CD4-positive, alpha-beta T cell (primary cell): ENCODE results near the gene CHPT1. TPM values are rescaled to one million over a fixed set of nuclear protein-coding genes. Genes with fewer than 3 reads are reported as not detected.

Source experiments
- ATAC-seq: fragments of 200-7000 bp; cut with Tn5 transposase; one replicate; pipeline ENCODE4 v1.10.0; 2022; ENCODE audit warnings: mild to moderate bottlenecking; ENCODE audit not compliant: poor library complexity
- CTCF ChIA-PET: fragments of 350-600 bp; sonication (Branson Sonifier 250); formaldehyde crosslinking; loops from one replicate; lab custom pipeline; 2021; ENCODE audit warnings: antibody characterized with exemption, inconsistent platforms; lab: Charles Lee
- POLR2A ChIA-PET: fragments of 350-600 bp; sonication (Branson Sonifier 250); formaldehyde crosslinking; loops from one replicate; lab custom pipeline; 2021; ENCODE audit warnings: antibody characterized with exemption, inconsistent platforms; lab: Charles Lee
- DNase-seq, 14 experiments: peaks; one replicate each; pipeline ENCODE4 v3.0.0-alpha.2; 2013 to 2020; ENCODE audit warnings: mixed read lengths in 2 of 14
- H3K27ac ChIP-seq, 2 donors: one replicate each; pipeline versions ENCODE4 v1.5.1 to v1.7.0; 2013; ENCODE audit warnings: low read length in 2 of 2, low read depth in 1 of 2, mild to moderate bottlenecking in 1 of 2
- H3K27me3 ChIP-seq, 2 experiments: 1 replicate in 1 of 2; 2 replicates in 1 of 2; pipeline versions ENCODE4 v1.6.1 to v1.7.0; 2013; ENCODE audit warnings: low read length in 2 of 2, control low read depth in 1 of 2, mild to moderate bottlenecking in 1 of 2, moderate library complexity in 1 of 2; ENCODE audit not compliant: insufficient read depth in 2 of 2, control insufficient read depth in 1 of 2
- H3K36me3 ChIP-seq: one replicate; pipeline ENCODE4 v1.6.1; 2013; ENCODE audit warnings: low read length, control low read depth; ENCODE audit not compliant: insufficient read depth
- H3K4me1 ChIP-seq: one replicate; pipeline ENCODE4 v1.6.1; 2013; ENCODE audit warnings: low read length, control low read depth; ENCODE audit not compliant: insufficient read depth
- H3K4me3 ChIP-seq: one replicate; pipeline ENCODE4 v1.5.1; 2013; ENCODE audit warnings: mild to moderate bottlenecking, low read length, moderate library complexity
- H3K9me3 ChIP-seq, 2 experiments: 1 replicate in 1 of 2; 2 replicates in 1 of 2; pipeline versions ENCODE4 v1.6.1 to v1.7.0; 2013; ENCODE audit warnings: low read length in 2 of 2, mild to moderate bottlenecking in 2 of 2, control low read depth in 1 of 2, moderate library complexity in 1 of 2; ENCODE audit not compliant: control insufficient read depth in 1 of 2, insufficient read depth in 1 of 2
- H3K27ac Mint-ChIP-seq: one replicate; pipeline ENCODE4 v1.8.0; 2020; ENCODE audit warnings: mixed read lengths
- H3K27me3 Mint-ChIP-seq: one replicate; pipeline ENCODE4 v1.8.0; 2021; ENCODE audit warnings: mixed read lengths
- H3K36me3 Mint-ChIP-seq: one replicate; pipeline ENCODE4 v1.8.0; 2021; ENCODE audit warnings: low read depth, mixed read lengths
- H3K4me1 Mint-ChIP-seq: one replicate; pipeline ENCODE4 v1.8.0; 2021; ENCODE audit warnings: low read depth, mixed read lengths
- H3K4me3 Mint-ChIP-seq: one replicate; pipeline ENCODE4 v1.8.0; 2020; ENCODE audit warnings: mild to moderate bottlenecking, mixed read lengths
- H3K9me3 Mint-ChIP-seq: one replicate; pipeline ENCODE4 v1.8.0; 2020; ENCODE audit warnings: mixed read lengths
- intact Hi-C, 2 experiments: fragments of 100-400 bp; cut with DNase I in 1 of 2; cut with micrococcal nuclease in 1 of 2; formaldehyde crosslinking; loops; one replicate each; pipeline versions ENCODE4 v1.15.1 to v1.9.0; 2023 to 2025; cut with DNase I, micrococcal nuclease
- total RNA-seq, 174 experiments: library from RNA in 2 of 174; stranded (reverse) in 2 of 174; gene quantifications; one replicate each; pipeline ENCODE4 v1.2.3 and lab custom pipeline; 2021 to 2026
- TF ChIP-seq, protein P1 (sequence below): fragments of 200-600 bp; IDR thresholded peaks from one replicate; pipeline ENCODE4 v1.8.0; 2022; ENCODE audit warnings: antibody characterized with exemption, mild to moderate bottlenecking

CHPT1 gene
- total RNA-seq, 2 experiments from 2014 or later = 10.8 to 11.9 TPM

GRCh38 chr12:101748907-101749306, 51.5 kb downstream of the CHPT1 start:
- TF ChIP-seq, protein P1, sequence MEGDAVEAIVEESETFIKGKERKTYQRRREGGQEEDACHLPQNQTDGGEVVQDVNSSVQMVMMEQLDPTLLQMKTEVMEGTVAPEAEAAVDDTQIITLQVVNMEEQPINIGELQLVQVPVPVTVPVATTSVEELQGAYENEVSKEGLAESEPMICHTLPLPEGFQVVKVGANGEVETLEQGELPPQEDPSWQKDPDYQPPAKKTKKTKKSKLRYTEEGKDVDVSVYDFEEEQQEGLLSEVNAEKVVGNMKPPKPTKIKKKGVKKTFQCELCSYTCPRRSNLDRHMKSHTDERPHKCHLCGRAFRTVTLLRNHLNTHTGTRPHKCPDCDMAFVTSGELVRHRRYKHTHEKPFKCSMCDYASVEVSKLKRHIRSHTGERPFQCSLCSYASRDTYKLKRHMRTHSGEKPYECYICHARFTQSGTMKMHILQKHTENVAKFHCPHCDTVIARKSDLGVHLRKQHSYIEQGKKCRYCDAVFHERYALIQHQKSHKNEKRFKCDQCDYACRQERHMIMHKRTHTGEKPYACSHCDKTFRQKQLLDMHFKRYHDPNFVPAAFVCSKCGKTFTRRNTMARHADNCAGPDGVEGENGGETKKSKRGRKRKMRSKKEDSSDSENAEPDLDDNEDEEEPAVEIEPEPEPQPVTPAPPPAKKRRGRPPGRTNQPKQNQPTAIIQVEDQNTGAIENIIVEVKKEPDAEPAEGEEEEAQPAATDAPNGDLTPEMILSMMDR = no peak
- H3K27ac Mint-ChIP-seq = no peak overlapping the region
- H3K4me1 Mint-ChIP-seq = no peaks in the 10 kb centered on the region
- peaks cover 83% of the 10 kb centered on the region for H3K36me3 Mint-ChIP-seq
- peaks cover 55% of the 10 kb centered on the region for H3K36me3 ChIP-seq
- DNase-seq = no peak
- CTCF ChIA-PET = no interaction called here
- H3K9me3 Mint-ChIP-seq = no peaks in the 10 kb centered on the region
- no peak overlapping the region for H3K4me3 Mint-ChIP-seq
- POLR2A ChIA-PET = no interaction called here
- H3K9me3 ChIP-seq = no peaks in the 10 kb centered on the region
- no peak overlapping the region for H3K4me3 ChIP-seq
- no peak for ATAC-seq
- peaks cover 5% of the 10 kb centered on the region for H3K4me1 ChIP-seq
- intact Hi-C loops = no loop called here
- no peaks in the 10 kb centered on the region for H3K27me3 Mint-ChIP-seq
- H3K27me3 ChIP-seq = no peaks in the 10 kb centered on the region
- no peak overlapping the region for H3K27ac ChIP-seq

GRCh38 chr12:101749657-101750056, 52.2 kb downstream of the CHPT1 start:
- TF ChIP-seq, protein P1 = no peak
- no peak for ATAC-seq
- H3K4me1 Mint-ChIP-seq = no peaks in the 10 kb centered on the region
- ChIA-PET POLR2A (no interaction called here), CTCF (no interaction called here)
- no peak for DNase-seq
- H3K4me3 Mint-ChIP-seq = no peak overlapping the region
- Histone ChIP-seq H3K27ac (no peak overlapping the region), H3K27me3 (no peaks in the 10 kb centered on the region), H3K4me1 (no peaks in the 10 kb centered on the region), H3K9me3 (no peaks in the 10 kb centered on the region), H3K4me3 (no peak overlapping the region), H3K36me3 (peaks cover 51% of the 10 kb centered on the region)
- H3K36me3 Mint-ChIP-seq = peaks cover 84% of the 10 kb centered on the region
- H3K9me3 Mint-ChIP-seq = no peaks in the 10 kb centered on the region
- no peak overlapping the region for H3K27ac Mint-ChIP-seq
- intact Hi-C loops = no loop called here
- no peaks in the 10 kb centered on the region for H3K27me3 Mint-ChIP-seq

DNA sequence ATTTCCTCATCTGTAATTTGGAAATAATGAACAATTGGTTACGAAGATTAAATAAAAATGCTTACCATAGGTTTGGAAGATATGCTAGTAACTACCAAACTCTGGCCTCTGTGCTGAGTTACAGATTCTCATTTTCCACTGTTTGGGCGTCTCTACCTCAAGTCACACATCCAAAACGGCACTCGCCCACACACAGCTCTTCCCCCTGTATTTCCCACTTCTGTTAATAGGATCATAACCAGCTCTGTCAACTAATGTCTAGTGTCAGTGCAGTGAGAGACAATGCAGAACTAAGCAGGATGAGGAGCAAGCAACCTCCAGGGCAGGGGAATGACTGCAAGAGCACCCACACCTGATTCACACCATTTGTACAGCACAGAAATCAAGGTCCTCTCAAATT, 52.7 kb downstream of the CHPT1 start:
- no peak overlapping the region for H3K27ac ChIP-seq
- no peak overlapping the region for H3K4me3 Mint-ChIP-seq
- H3K4me3 ChIP-seq = no peak overlapping the region
- TF ChIP-seq, protein P1 = no peak
- H3K9me3 ChIP-seq = no peaks in the 10 kb centered on the region
- ChIA-PET POLR2A (no interaction called here), CTCF (no interaction called here)
- H3K36me3 Mint-ChIP-seq = peaks cover 84% of the 10 kb centered on the region
- no peaks in the 10 kb centered on the region for H3K27me3 Mint-ChIP-seq
- no peak for ATAC-seq
- intact Hi-C loops = no loop called here
- H3K4me1 ChIP-seq = no peaks in the 10 kb centered on the region
- H3K36me3 ChIP-seq = peaks cover 47% of the 10 kb centered on the region
- no peak for DNase-seq
- no peaks in the 10 kb centered on the region for H3K4me1 Mint-ChIP-seq
- H3K27me3 ChIP-seq = no peaks in the 10 kb centered on the region
- H3K9me3 Mint-ChIP-seq = no peaks in the 10 kb centered on the region
- H3K27ac Mint-ChIP-seq = no peak overlapping the region
